Astrocyte of the cerebellum (primary cell): Measurements from ENCODE around the gene EXOSC6.
"Not testable (repeated sequence)": the region's sequence is repeated elsewhere in the genome, so short reads cannot be mapped to it uniquely, and the experiment has no call there.

ENCODE experiments used
- DNase-seq: peaks from one replicate; pipeline ENCODE4 v3.0.0-alpha.2; 2011; ENCODE audit warnings: low read depth
- H3K4me3 ChIP-seq: 2 replicates; pipeline ENCODE4 v1.5.1; 2011; ENCODE audit warnings: mild to moderate bottlenecking, low read depth, low read length, moderate library complexity
- CTCF ChIP-seq: IDR thresholded peaks from 2 replicates; pipeline ENCODE4 v1.5.1; 2012; ENCODE audit warnings: low read length, low read depth, moderate library complexity, mild to moderate bottlenecking; ENCODE audit errors: missing control alignments
- in situ Hi-C: cut with HindIII; loops from 2 replicates; pipeline ENCODE4 v1.10.0; 2017; ENCODE audit warnings: low sequenced_read_pairs

Gene EXOSC6

GRCh38 chr16:70251629-70252354, at the start of gene EXOSC6:
EXOSC6 (minus strand) TSS chr16:70251940; CDS start chr16:70251900, 40 bp downstream.
- in situ Hi-C loops: no loop called here
- H3K4me3 ChIP-seq: peak within 1 kb of the TSS; percentile 58
- peak; percentile 87 for TF ChIP-seq CTCF
- DNase-seq: peak; percentile 83

GRCh38 chr16:70301121-70301520, 49.4 kb upstream of the EXOSC6 start:
- no peak overlapping the region for H3K4me3 ChIP-seq
- in situ Hi-C loops: no loop called here

GRCh38 chr16:70298988-70299938, 47.5 kb upstream of the EXOSC6 start, which contains the start of gene DDX19B:
DDX19B (plus strand) TSS chr16:70299186; CDS start chr16:70299298, 112 bp downstream.
- peak within 1 kb of the TSS; percentile 71 for H3K4me3 ChIP-seq
- TF ChIP-seq CTCF: no peak
- in situ Hi-C loops: no loop called here
- no peak for DNase-seq

More at GRCh38 chr16:70301121-70301520, 49.4 kb upstream of the EXOSC6 start:
- no peak for TF ChIP-seq CTCF
- DNase-seq: no peak

- in situ Hi-C loops: no loop called here
- no peak for TF ChIP-seq CTCF
- no peak overlapping the region for H3K4me3 ChIP-seq
- DNase-seq: no peak
Observed at GRCh38 chr16:70295634-70296033, 43.9 kb upstream of the EXOSC6 start.

- in situ Hi-C loops: no loop called here
- no peak for DNase-seq
- H3K4me3 ChIP-seq: no peak overlapping the region
- no peak for TF ChIP-seq CTCF
Observed at GRCh38 chr16:70294385-70295025, 42.8 kb upstream of the EXOSC6 start.

- in situ Hi-C loops, DNase-seq, H3K4me3 ChIP-seq: not testable (repeated sequence)
Observed at GRCh38 chr16:70292148-70292547, 40.4 kb upstream of the EXOSC6 start.
